Omental fat pad (tissue), 4 donors: ENCODE results near the gene KCNJ16. TPM values are rescaled to one million over a fixed set of nuclear protein-coding genes. Genes with fewer than 3 reads are reported as not detected.

Experiments used
- ATAC-seq: fragments of 150-250 bp; one replicate; pipeline ENCODE4 v1.9.1; 2016; ENCODE audit warnings: mild to moderate bottlenecking, moderate library complexity; ENCODE audit not compliant: low FRiP score
- DNase-seq: peaks from one replicate; pipeline ENCODE4 v3.0.0-alpha.2; 2019; ENCODE audit warnings: low spot score
- total RNA-seq, 4 donors: library from RNA; depleted of rRNA; stranded (reverse); fragments of >200 nt; gene quantifications; one replicate each; pipeline ENCODE4 v1.1.0, GENCODE V29; 2016
- TF ChIP-seq, protein P1 (sequence below), 3 donors: fragments of 450-650 bp; IDR thresholded peaks; one replicate each; pipeline ENCODE4 v1.5.1; 2016 to 2017; ENCODE audit warnings: antibody characterized with exemption in 3 of 3, mild to moderate bottlenecking in 3 of 3, moderate library complexity in 2 of 3

The KCNJ16 gene
- total RNA-seq, 4 donors from 2014 or later, result 0.24 to 1.4 (median 0.93) TPM

DNA sequence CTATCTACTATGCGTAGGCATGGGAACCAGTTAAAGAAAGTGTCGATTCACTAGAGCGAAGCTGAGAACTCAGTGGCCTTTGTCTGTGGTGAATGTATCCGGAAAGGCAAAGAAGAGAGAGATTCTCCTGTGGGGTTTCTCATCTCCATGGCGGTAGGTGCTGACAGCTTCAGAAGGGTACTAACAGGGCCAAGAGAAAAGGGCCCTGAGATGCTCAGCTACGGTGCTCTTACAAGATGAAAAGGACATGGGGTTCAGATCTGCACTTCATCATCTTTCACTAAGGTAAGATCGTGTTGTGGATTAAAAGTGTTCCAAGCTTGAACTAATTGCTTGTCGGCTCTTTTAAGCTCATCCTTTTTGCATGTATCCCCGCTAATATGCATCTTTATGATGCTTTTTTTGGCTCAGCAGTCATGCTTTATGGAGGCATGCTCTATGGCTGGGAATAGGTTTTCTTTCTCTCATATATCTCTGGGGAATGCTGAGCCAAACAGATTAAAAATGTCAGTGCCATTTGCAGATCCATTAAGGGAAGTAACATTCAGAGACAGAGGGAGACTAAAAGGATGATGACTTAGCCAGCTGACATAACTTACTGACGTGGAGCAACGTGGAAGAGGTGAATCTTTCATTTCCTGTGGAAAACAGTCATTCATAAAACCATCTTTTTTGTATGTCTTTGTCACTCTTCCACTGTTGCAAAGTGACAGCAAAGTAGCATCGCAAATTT lies 29.9 kb downstream of the KCNJ16 start:
- no peak for ATAC-seq
- no peak for DNase-seq
- TF ChIP-seq, protein P1, sequence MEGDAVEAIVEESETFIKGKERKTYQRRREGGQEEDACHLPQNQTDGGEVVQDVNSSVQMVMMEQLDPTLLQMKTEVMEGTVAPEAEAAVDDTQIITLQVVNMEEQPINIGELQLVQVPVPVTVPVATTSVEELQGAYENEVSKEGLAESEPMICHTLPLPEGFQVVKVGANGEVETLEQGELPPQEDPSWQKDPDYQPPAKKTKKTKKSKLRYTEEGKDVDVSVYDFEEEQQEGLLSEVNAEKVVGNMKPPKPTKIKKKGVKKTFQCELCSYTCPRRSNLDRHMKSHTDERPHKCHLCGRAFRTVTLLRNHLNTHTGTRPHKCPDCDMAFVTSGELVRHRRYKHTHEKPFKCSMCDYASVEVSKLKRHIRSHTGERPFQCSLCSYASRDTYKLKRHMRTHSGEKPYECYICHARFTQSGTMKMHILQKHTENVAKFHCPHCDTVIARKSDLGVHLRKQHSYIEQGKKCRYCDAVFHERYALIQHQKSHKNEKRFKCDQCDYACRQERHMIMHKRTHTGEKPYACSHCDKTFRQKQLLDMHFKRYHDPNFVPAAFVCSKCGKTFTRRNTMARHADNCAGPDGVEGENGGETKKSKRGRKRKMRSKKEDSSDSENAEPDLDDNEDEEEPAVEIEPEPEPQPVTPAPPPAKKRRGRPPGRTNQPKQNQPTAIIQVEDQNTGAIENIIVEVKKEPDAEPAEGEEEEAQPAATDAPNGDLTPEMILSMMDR (IDR thresholded peaks at IDR 0.05), result no peak

DNA sequence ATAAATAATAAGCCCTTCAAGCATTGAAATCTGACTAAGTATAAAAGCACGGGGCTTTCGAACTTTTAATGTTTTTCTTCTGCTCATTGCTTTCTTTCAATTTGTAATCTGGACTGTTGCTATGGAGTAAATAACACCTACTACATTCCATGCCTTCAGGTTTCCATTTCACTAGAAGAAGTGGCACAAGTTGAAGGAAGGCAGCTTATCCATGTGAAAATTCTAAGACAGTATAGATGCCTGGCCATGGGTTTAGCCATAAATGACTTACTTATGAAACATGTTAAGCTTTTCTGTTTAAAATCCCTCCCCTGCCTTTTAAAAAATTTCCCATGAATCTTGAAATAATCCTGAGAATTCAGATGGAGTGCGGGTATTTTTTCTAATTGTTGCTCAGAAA lies 30.6 kb downstream of the KCNJ16 start:
- ATAC-seq (no peak), DNase-seq (no peak)
- TF ChIP-seq, protein P1 (IDR thresholded peaks at IDR 0.05), result no peak

DNA sequence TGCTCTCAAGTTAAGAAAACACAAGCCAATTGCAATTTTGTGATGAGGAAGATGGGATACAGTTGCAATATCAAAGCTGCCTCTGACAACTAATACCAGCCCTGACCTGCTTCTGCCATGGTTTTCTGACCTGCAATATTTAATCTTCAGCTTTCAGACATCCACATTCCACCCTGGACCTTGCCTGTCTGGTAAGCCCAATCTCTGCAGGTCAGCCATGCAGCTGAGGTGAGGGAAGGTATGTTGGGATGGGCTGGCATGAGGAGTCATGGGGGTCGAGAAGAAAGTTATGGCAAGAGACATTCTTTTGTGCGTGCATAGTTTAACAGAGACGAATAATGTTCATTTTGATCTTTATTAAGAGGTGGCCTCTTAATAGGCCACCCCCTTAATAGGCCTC lies 31.5 kb downstream of the KCNJ16 start:
- TF ChIP-seq, protein P1 (IDR thresholded peaks at IDR 0.05), result no peak
- DNase-seq (no peak), ATAC-seq (no peak)

DNA sequence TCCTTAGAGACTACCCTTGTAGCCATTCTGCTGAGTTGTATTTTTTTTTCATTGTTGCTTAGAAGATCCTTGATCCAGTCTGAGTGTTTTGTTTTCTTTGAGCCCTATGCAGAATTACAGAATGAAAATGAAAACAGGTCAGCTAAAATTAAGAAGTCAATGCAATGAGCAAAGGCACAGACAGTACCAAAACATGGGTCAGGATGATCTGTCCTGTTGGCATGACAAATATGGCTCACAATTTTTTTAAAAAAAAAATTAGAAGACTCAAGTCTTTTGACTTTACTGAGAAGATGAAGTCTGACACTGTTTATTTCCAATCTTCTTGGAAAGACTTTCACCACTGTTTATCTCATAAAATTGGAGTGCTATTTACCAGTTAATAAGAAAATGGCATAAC lies 32.4 kb downstream of the KCNJ16 start:
- TF ChIP-seq, protein P1 (IDR thresholded peaks at IDR 0.05), result no peak
- ATAC-seq, result no peak
- DNase-seq, result no peak

DNA sequence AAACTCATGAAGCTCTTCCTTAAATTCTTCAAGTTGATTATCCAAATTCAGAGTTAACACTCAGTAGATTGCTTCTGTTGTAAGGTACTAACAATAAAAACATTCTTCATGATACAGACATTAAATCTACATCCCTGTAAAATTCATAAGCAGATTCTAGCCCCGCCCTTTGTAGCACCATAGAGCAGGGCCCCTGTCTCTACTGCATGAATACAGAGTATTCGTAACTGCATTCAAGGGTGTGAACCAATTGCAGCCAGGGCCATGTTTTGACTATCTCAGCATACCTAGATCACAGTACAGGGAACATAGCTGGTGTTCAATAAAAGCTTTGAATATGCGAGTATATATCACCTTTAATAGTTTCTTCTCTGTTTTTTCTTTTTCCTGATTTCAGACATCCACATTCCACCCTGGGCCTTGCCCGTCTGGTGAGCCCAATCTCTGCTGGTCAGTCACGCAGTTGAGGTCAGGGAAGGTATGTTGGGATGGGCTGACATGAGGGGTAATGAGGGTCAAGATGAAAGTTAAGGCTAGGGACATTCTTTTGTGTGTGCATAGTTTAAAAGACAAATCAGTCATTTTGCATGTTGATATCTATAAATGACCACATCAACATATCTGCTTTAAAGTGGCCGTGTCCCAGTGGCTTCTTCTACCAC lies 33.0 kb downstream of the KCNJ16 start:
- DNase-seq (no peak), ATAC-seq (no peak)

DNA sequence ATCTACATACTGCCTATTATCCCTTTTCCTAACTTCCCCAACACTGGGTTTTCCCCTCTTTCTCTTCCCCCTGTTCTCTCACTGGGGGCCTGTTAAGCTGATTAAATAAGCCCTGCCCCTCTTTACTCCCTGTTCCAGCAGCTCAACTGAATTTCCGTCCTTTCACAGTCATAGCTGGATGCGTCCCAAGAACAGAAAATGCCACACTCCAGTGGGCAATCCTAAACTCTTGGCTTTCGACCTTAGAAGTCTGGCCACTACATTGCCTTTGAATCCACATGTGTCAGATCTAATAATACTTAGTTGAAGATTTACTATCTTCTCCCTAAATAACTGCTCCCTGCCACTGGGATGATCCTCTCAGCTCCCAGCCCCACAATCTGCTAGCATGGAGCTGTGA lies 34.5 kb downstream of the KCNJ16 start:
- DNase-seq, result no peak
- no peak for ATAC-seq
- TF ChIP-seq, protein P1 (IDR thresholded peaks at IDR 0.05), result no peak

More for the DNA sequence above, 33.0 kb downstream of the KCNJ16 start:
- TF ChIP-seq, protein P1 (IDR thresholded peaks at IDR 0.05), result no peak

DNA sequence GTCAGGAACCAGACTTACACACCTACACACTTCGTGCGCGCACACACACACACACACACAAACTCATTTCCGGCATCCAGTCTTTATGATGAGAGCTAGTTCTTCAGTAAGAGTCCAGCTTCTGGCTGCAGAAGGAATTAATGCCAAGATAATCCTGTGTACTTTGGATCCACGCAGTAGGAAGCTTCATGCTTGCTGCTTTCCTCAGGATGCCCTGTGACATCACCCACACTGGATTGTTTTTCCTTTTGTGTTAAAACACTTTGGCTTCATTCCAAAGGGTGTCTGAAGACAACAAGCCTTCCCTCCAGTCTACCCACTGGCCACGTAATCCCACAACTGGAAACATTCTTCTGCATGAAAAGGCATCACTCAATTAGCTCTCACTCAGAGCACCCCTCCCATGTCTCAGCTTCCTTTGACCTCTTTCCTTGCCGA lies 35.4 kb downstream of the KCNJ16 start:
- DNase-seq (no peak), ATAC-seq (no peak)
- TF ChIP-seq, protein P1 (IDR thresholded peaks at IDR 0.05), result no peak
